Central memory CD4-positive, alpha-beta T cell (primary cell): Measurements from ENCODE around the gene RPS6KB1.
"Not testable (repeated sequence)": the region's sequence is repeated elsewhere in the genome, so short reads cannot be mapped to it uniquely, and the experiment has no call there.

Experiments
- DNase-seq: peaks from one replicate; pipeline ENCODE4 v3.0.0; 2022

RPS6KB1 gene

GRCh38 chr17:59872351-59872750, 20.6 kb upstream of the RPS6KB1 start:
- no peak for DNase-seq

DNA sequence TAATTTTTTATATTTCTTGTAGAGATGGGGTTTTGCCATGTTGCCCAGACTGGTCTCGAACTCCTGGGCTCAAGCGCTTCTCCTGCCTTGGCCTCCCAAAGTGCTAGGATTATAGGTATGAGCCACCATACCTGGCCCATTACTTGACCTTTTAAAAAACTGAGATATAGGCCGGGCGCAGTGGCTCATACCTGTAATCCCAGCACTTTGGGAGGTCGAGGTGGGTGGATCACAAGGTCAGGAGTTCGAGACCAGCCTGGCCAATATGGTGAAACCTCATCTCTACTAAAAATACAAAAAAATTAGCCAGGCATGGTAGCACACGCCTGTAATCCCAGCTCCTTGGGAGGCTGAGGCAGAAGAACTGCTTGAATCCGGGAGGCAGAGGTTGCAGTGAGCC, 19.5 kb upstream of the RPS6KB1 start:
- DNase-seq = not testable (repeated sequence)

GRCh38 chr17:59874376-59874775, 18.5 kb upstream of the RPS6KB1 start:
- DNase-seq = no peak

DNA sequence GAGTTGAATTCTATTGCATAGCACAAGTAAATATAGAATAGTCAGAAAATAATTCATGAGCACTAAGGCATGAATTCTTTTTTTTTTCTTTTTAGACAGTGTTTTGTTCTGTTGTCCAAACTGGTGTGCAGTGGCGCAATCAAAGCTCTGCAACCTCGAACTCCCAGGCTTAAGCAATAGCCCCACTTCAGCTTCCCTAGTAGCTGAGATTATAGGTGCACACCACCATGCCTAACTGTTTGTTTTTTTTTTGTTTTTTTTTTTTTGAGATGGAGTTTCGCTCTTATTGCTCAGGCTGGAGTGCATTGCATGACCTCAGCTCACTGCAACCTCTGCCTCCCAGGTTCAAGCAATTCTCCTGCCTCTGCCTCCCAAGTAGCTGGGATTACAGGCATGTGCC, 16.8 kb upstream of the RPS6KB1 start:
- no peak for DNase-seq

GRCh38 chr17:59877965-59878364, 15.0 kb upstream of the RPS6KB1 start:
- DNase-seq = no peak

DNA sequence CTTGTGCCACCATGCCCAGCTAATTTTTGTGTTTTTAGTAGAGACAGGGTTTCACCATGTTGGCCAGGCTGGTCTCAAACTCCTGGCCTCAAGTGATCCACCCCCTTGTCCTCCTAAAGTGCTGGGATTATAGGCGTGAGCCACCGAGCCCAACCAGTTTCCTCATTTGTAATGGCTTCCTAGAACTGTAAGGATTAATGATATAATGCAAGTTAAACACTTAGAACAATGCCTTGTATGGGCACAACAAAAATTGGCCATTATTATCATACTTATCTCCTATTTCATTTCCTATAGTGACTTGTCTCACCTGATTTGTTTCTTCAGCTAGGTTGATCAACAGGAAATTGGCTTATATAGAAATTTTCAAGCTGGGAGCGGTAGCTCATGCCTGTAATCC, 14.3 kb upstream of the RPS6KB1 start:
- no peak for DNase-seq

GRCh38 chr17:59884861-59885260, 8.1 kb upstream of the RPS6KB1 start:
- DNase-seq = no peak

DNA sequence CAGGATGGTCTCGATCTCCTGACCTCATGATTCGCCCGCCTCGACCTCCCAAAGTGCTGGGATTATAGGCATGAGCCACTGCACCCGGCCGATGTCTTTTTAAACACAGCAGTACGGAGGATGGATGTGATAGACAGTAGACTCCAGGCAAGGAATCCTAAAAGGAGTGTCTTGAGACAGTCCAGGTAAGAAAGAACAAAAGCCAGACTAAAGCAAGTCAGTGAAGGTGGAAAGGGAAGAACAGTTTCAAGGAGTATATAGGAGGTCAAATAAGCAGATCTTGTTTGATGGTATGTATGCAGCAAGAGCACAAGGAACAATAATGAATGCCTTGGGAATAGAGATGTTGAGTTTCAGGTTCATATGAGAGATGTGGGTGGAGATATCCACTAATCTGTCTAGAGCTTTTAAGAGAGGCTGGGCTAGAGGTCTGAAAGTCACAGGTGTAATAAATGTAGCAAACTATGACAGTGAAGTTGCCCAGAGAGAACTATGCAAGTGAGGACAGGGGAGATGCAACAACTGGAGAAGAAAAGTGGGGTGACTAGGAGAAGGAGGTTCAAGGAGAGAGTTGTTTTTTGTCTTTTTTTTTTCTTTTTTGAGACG, 4.7 kb upstream of the RPS6KB1 start:
- no peak for DNase-seq

DNA sequence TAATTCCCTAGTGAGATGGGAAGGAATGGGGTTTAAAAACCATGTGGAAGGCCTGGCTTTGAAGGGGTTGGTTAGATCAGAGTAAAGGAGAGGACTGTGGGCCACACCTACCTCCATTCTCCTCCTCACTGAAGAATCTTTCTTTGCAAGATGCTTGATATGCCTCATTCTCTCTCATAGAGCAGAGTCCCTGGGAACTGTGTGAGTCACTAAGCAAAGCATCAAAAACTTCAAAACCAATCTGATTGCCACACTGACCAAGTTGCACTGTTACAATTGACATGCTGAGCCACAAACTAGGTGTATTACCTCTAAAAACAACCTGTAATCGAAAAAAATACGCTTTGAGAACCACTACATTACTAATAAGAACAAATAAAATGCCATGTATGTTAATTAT, 2.2 kb upstream of the RPS6KB1 start:
- no peak for DNase-seq

- DNase-seq = no peak
Observed at GRCh38 chr17:59892251-59892923, 534 bp upstream of the RPS6KB1 start.

DNA sequence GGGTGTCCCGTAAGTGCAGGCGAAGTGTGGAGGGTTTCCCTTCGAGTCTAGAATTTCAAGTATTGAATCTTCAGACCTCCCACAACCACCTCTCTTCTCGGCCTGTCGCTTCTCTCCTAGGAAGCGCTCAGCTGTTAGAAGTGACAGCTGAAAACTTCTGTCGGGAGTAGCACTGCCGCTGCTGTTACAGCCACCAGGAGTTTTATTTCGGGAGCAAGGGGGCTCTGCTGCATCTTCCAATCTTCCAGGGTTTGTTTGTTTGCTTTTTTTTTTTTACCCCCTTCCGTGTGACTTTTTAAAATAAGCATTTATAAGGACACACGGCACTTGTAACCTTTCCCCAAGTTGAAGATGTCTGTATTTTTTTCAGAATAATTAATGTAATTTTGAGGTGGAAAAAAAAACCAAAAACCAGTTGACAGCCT, 767 bp downstream of the RPS6KB1 start:
- no peak for DNase-seq

DNA sequence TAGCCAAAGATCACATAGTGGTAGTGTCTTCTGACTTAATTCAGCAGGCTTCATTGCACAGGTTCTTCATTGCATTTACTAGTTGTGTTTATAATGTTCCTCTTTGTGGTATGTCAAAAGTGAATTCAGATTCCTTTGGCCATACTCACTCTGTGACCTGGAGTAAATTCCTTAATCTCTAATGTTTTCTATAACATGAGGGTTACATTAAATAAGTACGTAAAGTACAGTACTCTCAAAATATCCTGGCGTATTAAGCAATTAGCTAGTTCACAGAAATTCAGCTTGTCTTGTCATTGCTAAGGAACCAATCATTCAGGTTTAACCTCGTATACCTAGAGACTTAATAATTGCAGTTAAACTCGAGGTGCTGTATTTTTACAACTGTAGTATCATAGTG, 4.2 kb downstream of the RPS6KB1 start:
- no peak for DNase-seq

DNA sequence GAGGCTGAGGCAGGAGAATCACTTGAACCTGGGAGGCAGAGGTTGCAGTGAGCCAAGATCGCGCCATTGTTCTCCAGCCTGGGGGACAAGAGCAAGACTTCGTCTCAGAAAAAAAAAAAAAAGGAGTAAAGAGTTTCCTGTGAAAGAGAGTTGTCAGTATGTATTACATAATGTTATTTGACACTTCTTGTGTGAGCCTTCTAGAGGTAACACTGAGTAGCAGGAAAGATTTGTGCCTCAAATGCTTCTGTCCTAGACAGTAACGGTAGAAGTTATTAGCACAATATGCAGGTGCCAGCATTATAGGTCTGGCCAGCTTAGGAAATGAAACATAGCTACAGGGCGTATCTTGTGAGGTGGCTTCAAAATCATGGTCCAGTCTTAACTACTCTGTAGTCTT, 6.2 kb downstream of the RPS6KB1 start:
- DNase-seq = no peak

DNA sequence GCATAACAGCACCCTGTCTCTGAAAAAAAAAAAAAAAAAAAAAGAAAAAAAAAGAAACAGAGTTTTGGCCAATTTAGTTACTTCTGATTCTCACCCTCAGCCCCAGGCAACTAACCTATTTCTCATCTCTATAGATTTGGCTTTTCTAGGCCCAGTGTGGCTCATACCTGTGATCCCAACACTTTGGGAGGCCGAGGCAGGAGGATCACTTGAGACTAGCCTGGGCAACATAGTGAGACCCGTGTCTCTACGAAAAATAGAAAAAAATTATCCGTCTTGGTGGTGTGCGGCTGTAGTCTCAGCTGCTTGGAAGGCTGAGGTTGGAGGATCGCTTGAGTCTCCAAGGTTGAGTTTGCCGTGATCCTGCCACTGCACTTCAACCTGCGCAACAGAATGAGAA, 8.7 kb downstream of the RPS6KB1 start:
- DNase-seq = no peak

DNA sequence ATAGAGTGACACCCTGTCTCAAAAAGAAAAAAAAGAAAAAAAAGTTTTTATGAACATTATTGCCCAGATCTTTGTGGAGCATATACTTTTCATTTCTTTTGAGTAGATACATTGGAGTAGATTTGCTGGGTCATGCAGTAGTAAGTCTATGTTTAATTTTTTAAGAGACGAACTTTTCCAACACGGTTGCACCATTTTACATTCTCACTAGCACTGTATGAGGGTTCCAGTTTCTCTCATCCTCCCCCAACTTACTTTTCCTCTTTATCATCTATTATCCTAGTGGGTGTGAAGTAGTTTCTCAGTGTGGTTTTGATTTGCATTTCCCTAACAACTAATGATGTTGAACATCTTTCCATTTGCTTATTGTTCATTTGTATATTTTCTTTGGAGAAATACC, 10.5 kb downstream of the RPS6KB1 start:
- no peak for DNase-seq

DNA sequence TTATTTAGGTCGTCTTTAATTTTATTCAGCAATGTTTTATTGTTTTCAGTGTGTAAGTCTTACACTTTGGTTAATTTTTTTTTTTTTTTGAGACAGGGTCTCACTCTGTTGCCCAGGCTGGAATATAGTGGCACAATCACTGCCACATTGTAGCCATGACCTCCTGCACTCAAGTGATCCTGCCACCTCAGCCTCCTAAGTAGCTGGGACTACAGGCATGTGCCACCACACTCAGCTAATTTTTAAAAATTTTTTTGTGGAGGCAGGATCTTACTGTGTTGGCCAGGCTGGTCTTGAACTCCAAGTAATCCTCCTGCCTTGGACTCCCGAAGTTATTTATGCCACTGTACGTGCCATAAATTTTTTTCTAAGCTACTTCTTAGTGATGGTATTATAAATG, 14.5 kb downstream of the RPS6KB1 start:
- no peak for DNase-seq

GRCh38 chr17:59914274-59914854, 21.4 kb downstream of the RPS6KB1 start:
- peak; percentile 44 for DNase-seq

- no peak for DNase-seq
Observed at GRCh38 chr17:59916446-59916845, 23.5 kb downstream of the RPS6KB1 start.

GRCh38 chr17:59920637-59921036, 27.7 kb downstream of the RPS6KB1 start:
- not testable (repeated sequence) for DNase-seq

- DNase-seq = not testable (repeated sequence)
Observed at GRCh38 chr17:59930121-59930520, 37.2 kb downstream of the RPS6KB1 start.

- DNase-seq = not testable (repeated sequence)
Observed at GRCh38 chr17:59930768-59931167, 37.8 kb downstream of the RPS6KB1 start.

- not testable (repeated sequence) for DNase-seq
Observed at GRCh38 chr17:59933317-59933716, 40.4 kb downstream of the RPS6KB1 start.

DNA sequence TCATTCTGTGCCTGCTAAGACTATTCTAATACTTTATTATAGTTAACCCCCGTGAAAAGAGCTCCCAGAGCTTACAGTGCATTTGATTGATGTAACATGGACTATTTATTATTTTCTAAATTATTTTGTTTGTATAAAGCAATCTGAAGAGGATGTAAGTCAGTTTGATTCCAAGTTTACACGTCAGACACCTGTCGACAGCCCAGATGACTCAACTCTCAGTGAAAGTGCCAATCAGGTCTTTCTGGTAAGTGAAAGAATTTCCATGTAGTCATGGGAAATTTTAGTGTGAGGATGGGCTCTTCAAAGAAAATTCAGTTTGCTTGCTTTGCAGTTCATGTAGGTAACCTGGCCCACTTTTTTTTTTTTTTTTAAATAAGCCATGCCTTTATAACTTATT, 47.8 kb downstream of the RPS6KB1 start:
- not testable (repeated sequence) for DNase-seq

GRCh38 chr17:59941131-59941530, 48.2 kb downstream of the RPS6KB1 start:
- DNase-seq = no peak
